GM18508 (cell line): ENCODE results near the gene CDON.

Experiments used
- ATAC-seq: cut with Tn5 transposase; IDR thresholded peaks from one replicate; pipeline ENCODE4 v1.9.1; 2021; ENCODE audit warnings: moderate number of reproducible peaks; ENCODE audit not compliant: insufficient read depth, unreplicated experiment

Gene CDON

DNA sequence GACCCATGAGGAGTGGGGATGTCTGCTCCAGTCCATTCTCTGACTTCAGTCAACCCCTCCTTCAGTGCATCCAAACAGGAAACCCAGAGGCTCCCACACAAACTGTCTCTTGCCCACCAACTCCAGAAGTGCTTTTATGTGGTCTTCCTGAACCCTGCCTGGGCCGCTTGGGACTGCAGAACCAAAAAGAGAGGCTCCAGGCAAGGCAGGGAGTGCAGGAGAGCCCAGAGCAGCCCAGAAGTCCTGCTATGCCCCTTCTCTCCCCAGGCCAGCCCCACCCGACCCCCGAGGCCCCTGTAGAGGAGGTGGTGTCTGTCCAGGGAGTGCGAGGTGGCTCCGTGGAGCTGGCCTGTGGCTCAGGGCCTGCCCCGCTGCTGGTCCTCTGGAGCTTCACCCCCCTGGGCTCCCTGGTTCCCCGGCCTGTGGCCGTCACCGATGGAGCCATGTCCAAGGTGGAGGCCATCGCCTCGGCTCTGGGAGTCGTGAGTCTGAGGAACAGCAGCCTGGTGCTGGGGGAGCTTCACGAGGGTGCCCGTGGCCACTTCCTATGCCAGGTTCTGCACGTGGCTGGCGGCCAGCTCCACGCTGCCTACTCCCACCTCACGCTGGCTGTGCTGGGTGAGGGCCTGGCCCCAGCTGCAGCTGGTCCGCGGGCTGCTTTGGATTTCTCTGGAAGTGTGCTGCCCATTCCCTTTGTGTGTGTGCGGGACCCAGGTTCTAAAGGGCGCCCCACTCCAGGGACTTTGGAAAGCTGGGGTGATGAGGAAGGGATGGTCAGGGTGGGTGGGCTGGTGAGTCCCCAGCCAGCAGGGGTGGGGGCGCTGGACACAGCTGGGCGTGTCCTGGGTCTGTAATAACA is 115.0 kb downstream of the CDON start:
- no peak for ATAC-seq

- no peak for ATAC-seq
Measured at GRCh38 chr11:125946712-125947418, 115.8 kb downstream of the CDON start.

DNA sequence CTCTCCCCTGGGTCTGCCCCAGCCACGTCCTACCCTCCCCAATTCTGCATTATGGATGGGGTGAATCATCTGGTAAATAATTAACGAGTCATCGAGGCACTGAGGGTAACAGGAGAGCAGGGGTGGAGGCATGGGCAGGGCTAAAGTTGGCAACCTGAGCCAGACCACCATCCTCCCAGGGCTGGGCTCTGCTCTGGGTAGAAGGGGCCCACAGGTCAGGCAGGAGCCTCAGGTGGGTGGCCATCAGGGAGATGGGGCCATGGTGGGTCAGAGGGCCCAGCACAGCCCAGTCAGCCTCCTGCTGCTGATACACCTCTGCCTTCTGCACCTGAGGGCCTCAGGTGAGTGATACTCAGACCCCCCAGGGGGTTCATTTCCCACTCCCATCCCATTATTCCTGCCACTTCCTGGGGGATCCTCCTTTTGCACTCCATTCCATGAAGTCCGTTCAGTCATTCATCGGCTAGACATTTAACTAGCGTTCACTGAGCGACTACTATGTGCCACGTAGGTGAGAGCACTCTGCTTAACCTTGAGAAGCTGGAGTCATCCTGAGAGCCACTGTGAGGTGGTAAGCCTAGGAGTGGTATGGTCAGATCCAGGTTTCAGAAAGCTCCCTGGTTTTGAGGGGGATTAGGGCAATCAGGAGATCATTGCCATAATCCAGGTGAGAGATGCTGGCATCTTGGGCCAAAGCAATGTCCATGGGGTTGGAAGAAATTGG is 116.7 kb downstream of the CDON start, which contains the start of gene VSIG10L2:
Gene VSIG10L2 (plus strand): TSS at position 248 of the 724 bp plus-strand sequence. CDS start 12 bp downstream, at position 260.
- no peak for ATAC-seq

DNA sequence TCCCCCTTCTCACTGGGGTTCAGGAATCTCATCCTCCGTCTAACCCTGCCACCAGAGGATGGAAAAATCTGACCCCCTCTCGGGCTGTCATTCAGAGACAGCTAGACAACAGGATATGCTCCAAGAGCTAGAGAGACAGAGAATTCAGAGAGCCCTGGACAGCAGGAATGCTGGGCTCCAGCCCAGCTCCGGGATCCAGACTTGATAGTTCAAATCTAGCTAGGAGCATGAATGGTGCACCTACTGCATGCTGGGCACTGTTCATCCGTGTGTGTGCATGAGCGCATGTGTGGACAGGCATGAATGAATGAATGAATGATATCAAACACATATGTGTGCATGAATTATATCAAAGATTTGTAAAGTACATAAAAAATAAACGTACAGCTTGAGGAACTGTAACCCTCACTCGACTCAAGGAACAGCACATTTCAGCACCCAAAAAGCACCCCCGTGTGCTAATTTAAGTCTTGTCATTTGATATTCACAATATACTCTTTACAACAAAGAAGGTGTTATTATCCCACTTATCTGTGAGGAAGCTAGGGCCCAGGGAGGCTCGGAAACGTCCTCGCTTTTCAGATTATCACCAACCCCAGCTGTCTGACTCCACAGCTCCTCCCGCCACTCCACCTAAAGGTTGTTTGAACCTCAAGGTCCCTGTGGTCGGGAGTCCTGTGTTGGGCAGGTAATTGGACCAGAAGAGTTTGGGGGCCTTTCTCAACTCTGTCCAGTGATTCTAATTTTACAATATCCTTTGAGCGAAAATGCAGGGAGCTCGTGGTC is 117.5 kb downstream of the CDON start:
- no peak for ATAC-seq

DNA sequence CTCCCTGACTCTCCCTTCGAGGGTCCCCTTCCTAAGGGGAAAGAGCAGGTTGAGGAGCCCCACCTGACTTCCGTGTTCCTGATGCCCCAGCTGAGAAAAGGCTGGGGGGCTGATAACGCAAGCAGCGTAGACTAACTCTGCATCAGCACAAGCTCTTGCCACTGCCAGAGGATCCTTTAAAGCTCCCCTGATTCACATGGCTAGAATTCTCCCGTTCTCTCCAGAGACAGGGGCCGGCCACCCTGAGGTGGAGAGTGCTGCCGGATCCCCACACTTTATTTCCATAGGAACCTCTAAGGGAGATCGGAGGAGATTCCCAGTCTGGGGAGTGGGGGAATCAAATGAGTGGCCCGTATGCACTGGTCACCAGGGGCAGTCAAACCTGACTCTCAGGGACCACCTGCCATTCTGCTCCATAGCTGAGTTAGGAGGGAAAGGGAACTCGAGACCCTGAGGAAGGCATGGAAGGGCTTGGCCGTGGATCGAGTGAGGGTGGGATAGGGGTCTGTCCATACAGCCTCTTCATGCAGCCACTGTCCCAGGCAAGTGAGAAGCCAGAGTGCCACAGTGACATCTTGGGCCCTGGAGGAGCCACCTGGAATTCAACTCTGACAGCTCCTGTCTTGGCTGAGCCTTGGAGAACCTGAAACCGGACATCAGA is 118.2 kb downstream of the CDON start:
- ATAC-seq: no peak

- no peak for ATAC-seq
Measured at GRCh38 chr11:125943661-125944349, 118.9 kb downstream of the CDON start.

DNA sequence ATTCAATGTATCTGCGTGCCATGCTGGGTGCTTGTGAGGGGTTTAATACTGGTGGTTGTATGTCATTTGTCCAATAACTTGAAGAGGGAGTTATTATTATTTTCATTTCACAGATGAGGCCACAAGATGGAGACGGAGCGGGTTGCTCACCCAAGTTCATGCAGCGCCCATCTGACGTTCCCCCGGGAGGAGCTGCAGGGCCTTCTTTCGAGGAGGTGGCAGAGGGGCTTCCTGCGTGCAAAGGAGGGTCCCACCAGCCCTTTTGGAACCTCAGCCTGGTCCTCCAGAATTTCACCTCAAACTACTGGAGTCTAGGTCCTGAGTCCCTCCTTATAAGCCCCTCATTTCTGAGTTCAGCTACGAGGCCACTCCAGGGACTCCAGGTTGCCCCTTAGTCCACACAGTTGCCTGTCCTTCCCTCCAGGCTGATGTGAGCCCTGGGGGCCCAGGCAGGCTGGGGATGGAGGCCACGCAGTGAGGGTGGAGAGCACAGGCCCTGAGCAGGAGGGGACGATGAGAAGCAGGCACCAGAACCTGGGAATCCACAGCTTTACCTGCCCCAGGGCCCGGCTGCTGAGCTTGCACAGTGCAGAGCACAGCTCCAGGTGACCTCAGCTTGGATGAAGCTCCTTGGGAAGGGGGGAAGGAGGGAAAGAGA is 119.8 kb downstream of the CDON start:
- no peak for ATAC-seq

DNA sequence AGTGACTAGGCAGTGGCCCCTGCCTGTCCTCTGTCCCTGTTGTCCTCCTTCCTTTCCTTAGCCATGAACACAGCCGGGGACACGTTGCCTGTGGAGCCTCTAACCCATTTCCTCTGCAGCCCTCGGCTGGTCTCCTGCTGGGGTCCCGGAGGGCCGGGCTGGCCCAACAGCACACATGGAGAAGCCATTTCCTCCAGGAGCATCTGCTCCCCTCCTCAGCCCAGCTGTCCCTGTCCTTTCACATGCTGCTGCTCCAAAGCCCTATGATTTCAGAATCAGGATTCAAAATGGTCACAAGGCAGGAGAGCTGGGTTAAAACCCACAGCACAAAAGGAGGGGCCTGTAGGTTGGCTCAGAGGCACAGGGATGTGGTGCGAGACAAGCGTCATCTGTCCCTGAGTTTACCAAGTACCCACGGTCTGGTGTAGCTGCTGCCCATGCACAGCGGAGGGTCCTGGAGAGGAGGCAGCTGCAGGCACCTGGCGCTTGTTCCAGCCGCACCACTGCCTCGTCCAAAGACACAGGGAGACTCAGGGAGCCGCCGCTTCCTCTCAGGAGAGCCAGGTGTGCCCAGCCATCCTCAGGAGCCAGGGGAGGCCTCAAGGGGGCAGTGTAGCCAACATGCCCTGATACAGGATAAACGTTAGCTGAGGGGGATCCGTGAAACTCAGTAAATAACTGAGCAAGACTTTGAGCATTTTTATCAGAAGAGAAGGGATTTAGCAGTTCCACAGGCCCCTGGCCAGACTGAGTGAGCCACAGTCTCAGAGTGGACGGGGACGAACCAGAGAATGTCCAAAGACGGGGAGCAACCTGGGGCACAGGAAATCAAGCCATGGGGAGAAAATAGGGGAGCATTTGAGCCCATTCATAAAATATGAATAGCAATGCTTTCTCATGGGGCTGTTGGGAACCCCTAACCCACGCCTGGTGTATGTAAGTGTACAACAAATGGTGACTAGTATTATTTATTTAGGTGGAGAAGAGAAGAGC is 120.8 kb downstream of the CDON start:
- no peak for ATAC-seq

- no peak for ATAC-seq
Measured at GRCh38 chr11:125941267-125941618, 121.4 kb downstream of the CDON start.

DNA sequence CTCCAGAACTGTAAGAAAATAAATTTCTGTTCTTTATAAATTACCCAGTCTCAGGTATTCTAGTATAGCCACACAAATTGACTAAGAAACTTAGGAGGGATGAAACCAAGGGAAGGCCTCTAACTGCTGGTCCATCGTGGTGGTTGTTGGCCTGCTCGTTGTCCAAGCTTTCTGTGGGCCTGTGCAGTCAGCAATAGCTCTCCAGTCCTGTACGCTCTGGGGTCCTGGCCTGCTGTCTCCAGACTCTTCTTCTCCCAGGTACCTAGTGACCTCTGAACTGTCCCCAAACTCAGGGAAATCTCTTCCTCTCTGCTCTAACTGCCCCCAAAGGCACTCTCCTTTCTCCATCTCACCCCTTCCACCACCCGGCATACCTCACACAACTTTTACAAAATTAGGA is 122.5 kb downstream of the CDON start:
- ATAC-seq: no peak

GRCh38 chr11:125939081-125939521 is 123.6 kb downstream of the CDON start:
- ATAC-seq: no peak

DNA sequence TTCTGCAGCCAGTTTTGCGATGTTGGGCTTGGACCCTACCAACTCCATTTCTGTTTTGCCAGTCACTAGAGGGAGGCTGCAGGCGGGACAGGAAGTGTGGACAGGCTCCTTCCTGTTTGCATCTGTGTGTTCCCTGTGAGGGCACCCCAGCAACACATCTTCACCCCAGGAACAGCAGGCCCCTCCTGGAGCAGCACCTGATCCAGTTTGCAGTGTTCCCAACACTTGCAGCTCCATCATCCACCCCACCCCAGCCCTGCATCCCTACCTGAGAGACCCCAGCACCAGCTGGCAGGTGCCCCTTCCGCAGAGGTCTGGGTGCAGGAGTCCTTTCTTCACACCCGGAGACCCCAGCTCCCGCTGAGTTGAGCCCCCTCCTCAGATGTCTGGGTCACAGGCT is 124.2 kb downstream of the CDON start:
- no peak for ATAC-seq

GRCh38 chr11:125935618-125936199 is 127.0 kb downstream of the CDON start:
- no peak for ATAC-seq

DNA sequence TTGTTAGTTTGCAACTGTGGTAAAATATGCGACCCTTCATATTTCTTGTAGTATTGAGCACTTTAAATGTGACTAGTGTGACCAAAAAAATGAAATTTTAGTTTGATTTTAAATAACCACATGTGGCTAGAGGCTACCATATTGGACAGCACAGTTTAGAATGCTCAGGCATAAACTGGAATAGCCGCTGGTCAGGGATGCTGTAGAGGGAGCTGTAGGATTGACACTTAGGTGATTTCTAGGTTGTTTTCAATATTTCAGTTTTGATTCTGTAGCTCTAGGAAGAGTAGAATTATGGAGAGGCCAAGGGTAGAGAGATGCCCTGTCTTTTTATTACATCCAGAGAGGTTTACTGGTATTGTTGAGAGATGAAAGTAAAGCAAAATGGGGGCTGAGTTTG is 127.6 kb downstream of the CDON start:
- ATAC-seq: no peak

GRCh38 chr11:125934473-125934872 is 128.2 kb downstream of the CDON start:
- ATAC-seq: no peak

DNA sequence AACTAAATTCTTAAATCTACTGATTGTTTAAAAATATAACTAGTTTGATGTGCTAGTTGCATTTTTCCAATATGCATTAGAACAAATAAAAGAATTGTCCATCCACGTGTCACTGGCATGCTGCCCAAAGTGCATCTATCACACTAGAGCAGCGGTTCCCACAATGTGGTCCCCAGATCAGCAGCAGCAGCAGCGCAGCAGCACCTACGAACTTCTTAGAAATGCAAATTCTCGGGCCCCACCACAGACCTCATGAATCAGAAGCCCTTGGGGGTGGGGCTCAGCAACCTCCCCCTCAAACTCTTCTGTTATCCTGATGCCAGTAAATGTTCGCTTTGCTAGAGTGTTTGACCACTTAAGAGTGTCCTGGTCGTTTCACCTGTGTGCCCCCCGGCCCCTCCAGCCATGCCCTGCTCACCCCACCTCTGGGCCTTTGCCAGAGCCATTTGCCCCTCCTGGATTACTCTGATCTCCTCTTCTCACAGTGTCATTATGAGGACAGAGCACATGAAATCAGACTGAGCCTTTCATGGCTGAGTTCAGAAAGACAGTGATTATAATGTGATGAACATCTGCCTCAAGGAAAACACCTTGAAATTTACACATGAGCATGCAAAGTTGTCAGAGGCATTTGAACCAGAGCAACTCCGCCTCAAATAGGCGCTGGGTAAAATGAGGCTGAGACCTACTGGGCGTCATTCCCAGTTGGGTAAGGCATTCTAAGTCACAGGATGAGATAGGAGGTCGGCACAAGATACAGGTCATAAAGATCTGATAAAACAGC is 129.4 kb downstream of the CDON start:
- ATAC-seq: no peak
